ENCODE results near the gene SPRR2G.

- TF ChIP-seq, protein P1, sequence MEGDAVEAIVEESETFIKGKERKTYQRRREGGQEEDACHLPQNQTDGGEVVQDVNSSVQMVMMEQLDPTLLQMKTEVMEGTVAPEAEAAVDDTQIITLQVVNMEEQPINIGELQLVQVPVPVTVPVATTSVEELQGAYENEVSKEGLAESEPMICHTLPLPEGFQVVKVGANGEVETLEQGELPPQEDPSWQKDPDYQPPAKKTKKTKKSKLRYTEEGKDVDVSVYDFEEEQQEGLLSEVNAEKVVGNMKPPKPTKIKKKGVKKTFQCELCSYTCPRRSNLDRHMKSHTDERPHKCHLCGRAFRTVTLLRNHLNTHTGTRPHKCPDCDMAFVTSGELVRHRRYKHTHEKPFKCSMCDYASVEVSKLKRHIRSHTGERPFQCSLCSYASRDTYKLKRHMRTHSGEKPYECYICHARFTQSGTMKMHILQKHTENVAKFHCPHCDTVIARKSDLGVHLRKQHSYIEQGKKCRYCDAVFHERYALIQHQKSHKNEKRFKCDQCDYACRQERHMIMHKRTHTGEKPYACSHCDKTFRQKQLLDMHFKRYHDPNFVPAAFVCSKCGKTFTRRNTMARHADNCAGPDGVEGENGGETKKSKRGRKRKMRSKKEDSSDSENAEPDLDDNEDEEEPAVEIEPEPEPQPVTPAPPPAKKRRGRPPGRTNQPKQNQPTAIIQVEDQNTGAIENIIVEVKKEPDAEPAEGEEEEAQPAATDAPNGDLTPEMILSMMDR (IDR thresholded peaks at IDR 0.05; ENCODE audit: low read length), result no peak
- TF ChIP-seq EZH2 (IDR thresholded peaks at IDR 0.05; ENCODE audit: borderline replicate concordance, low read length), result no peak
Measured at GRCh38 chr1:153120945-153121344, 29.7 kb downstream of the SPRR2G start.

All from OCI-LY1 (cell line).